HCT116 (cell line): ENCODE data around the gene PODN.

ENCODE experiments used
- EGR1 ChIP-seq: IDR thresholded peaks from 2 replicates; pipeline ENCODE4 v1.6.1; 2012; ENCODE audit warnings: low read depth
- ELF1 ChIP-seq: IDR thresholded peaks from 2 replicates; pipeline ENCODE4 v1.6.1; 2012; ENCODE audit warnings: low read depth, borderline replicate concordance
- EZH2 ChIP-seq: fragments of 200-600 bp; sonication (generic); IDR thresholded peaks from 2 replicates; pipeline ENCODE4 v1.6.1; 2017; ENCODE audit warnings: antibody characterized with exemption, mixed run types
- JUND ChIP-seq: IDR thresholded peaks from 2 replicates; pipeline ENCODE4 v1.6.1; 2012
- MAX ChIP-seq: IDR thresholded peaks from 2 replicates; pipeline ENCODE4 v1.6.1; 2012
- POLR2A ChIP-seq: IDR thresholded peaks from 2 replicates; pipeline ENCODE4 v1.7.0; 2011; ENCODE audit warnings: borderline replicate concordance; ENCODE audit not compliant: insufficient read depth, insufficient read length; ENCODE audit errors: extremely low read depth
- POLR2AphosphoS5 ChIP-seq: IDR thresholded peaks from 2 replicates; pipeline ENCODE4 v1.6.1; 2011; ENCODE audit warnings: mild to moderate bottlenecking, low read depth, low read length, moderate library complexity
- REST ChIP-seq: IDR thresholded peaks from 2 replicates; pipeline ENCODE4 v1.6.1; 2012; ENCODE audit warnings: low read depth
- SIN3A ChIP-seq: IDR thresholded peaks from 2 replicates; pipeline ENCODE4 v1.6.1; 2012; ENCODE audit warnings: low read depth
- SRF ChIP-seq: IDR thresholded peaks from 2 replicates; pipeline ENCODE4 v1.6.1; 2012; ENCODE audit warnings: low read depth
- YY1 ChIP-seq: IDR thresholded peaks from 2 replicates; pipeline ENCODE4 v1.6.1; 2011; ENCODE audit warnings: low read length, low read depth, moderate library complexity, mild to moderate bottlenecking; ENCODE audit not compliant: insufficient replicate concordance; ENCODE audit errors: extremely low read depth
- ZNF274 ChIP-seq: fragments of 200-500 bp; sonication (Bioruptor generic); IDR thresholded peaks from 2 replicates; pipeline ENCODE4 v1.6.1; 2014; ENCODE audit warnings: mild to moderate bottlenecking, low read depth, low read length, inconsistent platforms
- TF ChIP-seq, protein P1 (sequence below), 3 experiments: fragments of 200-600 bp in 1 of 3; sonication (generic) in 1 of 3; IDR thresholded peaks in 2 of 3; conservative IDR thresholded peaks in 1 of 3; 2 replicates each; pipeline ENCODE4 v1.5.1; 2012 to 2017; ENCODE audit warnings: low read depth in 2 of 3, low read length in 2 of 3, antibody characterized with exemption in 1 of 3, borderline replicate concordance in 1 of 3, control low read depth in 1 of 3, mild to moderate bottlenecking in 1 of 3, mixed read lengths in 1 of 3, mixed run types in 1 of 3, moderate library complexity in 1 of 3; ENCODE audit not compliant: insufficient read depth in 1 of 3
- TF ChIP-seq, protein P2 (sequence below): IDR thresholded peaks from 2 replicates; pipeline ENCODE4 v1.6.1; 2011; ENCODE audit warnings: mild to moderate bottlenecking, low read length, moderate library complexity; ENCODE audit not compliant: insufficient replicate concordance; ENCODE audit errors: extremely low read depth

DNA sequence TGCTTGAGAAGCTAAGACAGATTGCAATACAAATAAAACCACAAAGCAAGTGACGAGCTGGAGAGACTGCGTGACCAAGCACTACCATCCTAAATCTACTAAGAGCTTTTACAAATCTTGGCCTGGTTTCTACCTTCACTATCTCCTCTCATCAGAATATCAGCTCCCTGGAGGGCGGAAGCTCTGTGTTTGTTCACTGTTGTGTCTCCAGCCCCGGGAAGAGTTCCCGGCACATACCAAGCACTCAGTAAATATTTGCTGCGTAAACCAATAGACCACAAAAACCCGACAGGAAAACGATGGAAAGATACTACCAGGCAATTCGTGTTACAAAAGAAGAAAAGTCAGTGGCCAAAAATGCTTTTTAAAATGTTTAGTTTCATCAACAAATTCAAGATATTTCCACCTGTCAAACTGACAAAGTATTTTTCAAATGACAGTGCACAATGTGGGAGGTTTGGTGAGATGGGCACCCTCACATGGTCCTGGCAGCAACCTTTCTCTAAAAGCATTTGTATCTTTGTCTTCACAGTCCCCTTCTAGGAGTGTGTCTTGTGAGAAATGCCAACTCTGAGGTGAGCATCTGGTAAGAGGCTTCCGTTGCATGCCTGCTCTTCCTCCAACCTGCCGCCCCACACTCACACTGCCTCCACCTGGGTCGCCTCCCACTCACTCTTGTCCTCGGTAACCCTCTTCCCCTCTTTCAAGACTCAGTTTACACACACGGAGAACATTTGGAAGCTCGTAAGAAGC is 45.7 kb downstream of the PODN start:
- TF ChIP-seq POLR2A (no peak), POLR2AphosphoS5 (no peak), SRF (no peak), MAX (no peak), ZNF274 (no peak), EZH2 (no peak), REST (no peak), JUND (no peak), YY1 (no peak), SIN3A (no peak), EGR1 (no peak), ELF1 (no peak)
- TF ChIP-seq, protein P1, sequence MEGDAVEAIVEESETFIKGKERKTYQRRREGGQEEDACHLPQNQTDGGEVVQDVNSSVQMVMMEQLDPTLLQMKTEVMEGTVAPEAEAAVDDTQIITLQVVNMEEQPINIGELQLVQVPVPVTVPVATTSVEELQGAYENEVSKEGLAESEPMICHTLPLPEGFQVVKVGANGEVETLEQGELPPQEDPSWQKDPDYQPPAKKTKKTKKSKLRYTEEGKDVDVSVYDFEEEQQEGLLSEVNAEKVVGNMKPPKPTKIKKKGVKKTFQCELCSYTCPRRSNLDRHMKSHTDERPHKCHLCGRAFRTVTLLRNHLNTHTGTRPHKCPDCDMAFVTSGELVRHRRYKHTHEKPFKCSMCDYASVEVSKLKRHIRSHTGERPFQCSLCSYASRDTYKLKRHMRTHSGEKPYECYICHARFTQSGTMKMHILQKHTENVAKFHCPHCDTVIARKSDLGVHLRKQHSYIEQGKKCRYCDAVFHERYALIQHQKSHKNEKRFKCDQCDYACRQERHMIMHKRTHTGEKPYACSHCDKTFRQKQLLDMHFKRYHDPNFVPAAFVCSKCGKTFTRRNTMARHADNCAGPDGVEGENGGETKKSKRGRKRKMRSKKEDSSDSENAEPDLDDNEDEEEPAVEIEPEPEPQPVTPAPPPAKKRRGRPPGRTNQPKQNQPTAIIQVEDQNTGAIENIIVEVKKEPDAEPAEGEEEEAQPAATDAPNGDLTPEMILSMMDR (IDR thresholded peaks at IDR 0.05 in 2 of 3, conservative IDR thresholded peaks at IDR 0.05 in 1 of 3; ENCODE audit: borderline replicate concordance in 1 of 3, insufficient read depth in 1 of 3, low read depth in 2 of 3, low read length in 2 of 3): no peak
- TF ChIP-seq, protein P2, sequence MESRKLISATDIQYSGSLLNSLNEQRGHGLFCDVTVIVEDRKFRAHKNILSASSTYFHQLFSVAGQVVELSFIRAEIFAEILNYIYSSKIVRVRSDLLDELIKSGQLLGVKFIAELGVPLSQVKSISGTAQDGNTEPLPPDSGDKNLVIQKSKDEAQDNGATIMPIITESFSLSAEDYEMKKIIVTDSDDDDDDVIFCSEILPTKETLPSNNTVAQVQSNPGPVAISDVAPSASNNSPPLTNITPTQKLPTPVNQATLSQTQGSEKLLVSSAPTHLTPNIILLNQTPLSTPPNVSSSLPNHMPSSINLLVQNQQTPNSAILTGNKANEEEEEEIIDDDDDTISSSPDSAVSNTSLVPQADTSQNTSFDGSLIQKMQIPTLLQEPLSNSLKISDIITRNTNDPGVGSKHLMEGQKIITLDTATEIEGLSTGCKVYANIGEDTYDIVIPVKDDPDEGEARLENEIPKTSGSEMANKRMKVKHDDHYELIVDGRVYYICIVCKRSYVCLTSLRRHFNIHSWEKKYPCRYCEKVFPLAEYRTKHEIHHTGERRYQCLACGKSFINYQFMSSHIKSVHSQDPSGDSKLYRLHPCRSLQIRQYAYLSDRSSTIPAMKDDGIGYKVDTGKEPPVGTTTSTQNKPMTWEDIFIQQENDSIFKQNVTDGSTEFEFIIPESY: no peak
